Epithelial cell of esophagus (primary cell): ENCODE measurements around the gene FOXC2.

Experiments
- DNase-seq: peaks from one replicate; pipeline ENCODE4 v3.0.0; 2010; ENCODE audit warnings: low read depth
- H3K4me3 ChIP-seq: 2 replicates; pipeline ENCODE4 v1.5.1; 2011; ENCODE audit warnings: mild to moderate bottlenecking, low read length, control low read depth
- CTCF ChIP-seq: IDR thresholded peaks from 2 replicates; pipeline ENCODE4 v1.5.1; 2011; ENCODE audit warnings: low read depth, mild to moderate bottlenecking, low read length, control low read depth, inconsistent platforms; ENCODE audit not compliant: insufficient read depth; ENCODE audit errors: missing control alignments

The FOXC2 gene

GRCh38 chr16:86528061-86528929 lies 38.3 kb upstream of the FOXC2 start:
- H3K4me3 ChIP-seq = no peak overlapping the region
- no peak for TF ChIP-seq CTCF
- no peak for DNase-seq

GRCh38 chr16:86529160-86529559 lies 37.5 kb upstream of the FOXC2 start:
- H3K4me3 ChIP-seq = no peak overlapping the region
- DNase-seq = no peak
- no peak for TF ChIP-seq CTCF

- no peak overlapping the region for H3K4me3 ChIP-seq
- no peak for DNase-seq
- no peak for TF ChIP-seq CTCF
Observed at GRCh38 chr16:86530251-86531190, 36.1 kb upstream of the FOXC2 start.

GRCh38 chr16:86531191-86531545 lies 35.5 kb upstream of the FOXC2 start:
- H3K4me3 ChIP-seq = no peak overlapping the region
- no peak for DNase-seq
- TF ChIP-seq CTCF = no peak

GRCh38 chr16:86531641-86532525 lies 34.7 kb upstream of the FOXC2 start:
- no peak for DNase-seq
- TF ChIP-seq CTCF = no peak
- H3K4me3 ChIP-seq = no peak overlapping the region

GRCh38 chr16:86532526-86532815 lies 34.2 kb upstream of the FOXC2 start:
- no peak overlapping the region for H3K4me3 ChIP-seq
- DNase-seq = no peak
- no peak for TF ChIP-seq CTCF
